H1 (cell line): Measurements from ENCODE around the gene RYR3. TPM values are rescaled to one million over a fixed set of nuclear protein-coding genes. Genes with fewer than 3 reads are reported as not detected.

Experiments used
- CTCF ChIA-PET: fragments of 300-600 bp; sonication (Branson Sonifier 250); formaldehyde crosslinking; loops from one replicate; lab custom pipeline; 2021; ENCODE audit not compliant: partially characterized antibody; lab: Charles Lee
- POLR2A ChIA-PET: fragments of 300-600 bp; sonication (Branson Sonifier 250); formaldehyde crosslinking; loops from one replicate; lab custom pipeline; 2021; ENCODE audit warnings: inconsistent platforms; ENCODE audit not compliant: partially characterized antibody; lab: Charles Lee
- DNase-seq, 2 experiments: peaks; one replicate each; pipeline versions ENCODE4 v3.0.0 to v3.0.0-alpha.2; 2010 to 2022; ENCODE audit warnings: low spot score in 2 of 2, low read depth in 1 of 2, mixed read lengths in 1 of 2
- FAIRE-seq: peaks from 2 replicates; lab custom pipeline; 2011; peaks lifted over from hg19 to GRCh38; lab: Jason Lieb, UNC
- H2AFZ ChIP-seq: 2 replicates; pipeline ENCODE4 v1.8.1; 2012; ENCODE audit warnings: low read length, inconsistent platforms
- H2AK5ac ChIP-seq: 2 replicates; pipeline ENCODE4 v1.6.1; 2013; ENCODE audit warnings: low read depth, low read length
- H2BK120ac ChIP-seq: replicated peaks from 2 replicates; pipeline ENCODE3; 2013; ENCODE audit warnings: low read depth, low read length, inconsistent platforms
- H2BK12ac ChIP-seq: 2 replicates; pipeline ENCODE4 v1.6.1; 2013; ENCODE audit warnings: low read depth, low read length
- H2BK15ac ChIP-seq: 2 replicates; pipeline ENCODE4 v1.6.1; 2013; ENCODE audit warnings: low read length
- H2BK20ac ChIP-seq: 2 replicates; pipeline ENCODE4 v1.6.1; 2013; ENCODE audit warnings: low read length
- H2BK5ac ChIP-seq: 2 replicates; pipeline ENCODE4 v1.6.1; 2013; ENCODE audit warnings: low read depth, low read length
- H3K14ac ChIP-seq: 2 replicates; pipeline ENCODE4 v1.6.1; 2013; ENCODE audit warnings: inconsistent platforms; ENCODE audit not compliant: insufficient read length
- H3K18ac ChIP-seq: 2 replicates; pipeline ENCODE4 v1.6.1; 2013; ENCODE audit warnings: low read length; ENCODE audit errors: extremely low read depth
- H3K23ac ChIP-seq: 2 replicates; pipeline ENCODE4 v1.6.1; 2013; ENCODE audit warnings: inconsistent platforms; ENCODE audit not compliant: insufficient read length
- H3K23me2 ChIP-seq: 2 replicates; pipeline ENCODE4 v1.6.1; 2013; ENCODE audit warnings: low read depth, low read length
- H3K27ac ChIP-seq: 2 replicates; pipeline ENCODE4 v1.6.1; 2011; ENCODE audit warnings: low read depth, low read length, inconsistent platforms
- H3K27me3 ChIP-seq, 4 experiments: replicated peaks in 1 of 4; 1 replicate in 1 of 4; 2 replicates in 3 of 4; pipeline versions ENCODE4 v1.6.1 to v1.8.1; 2011 to 2013; ENCODE audit warnings: low read length in 3 of 4, mild to moderate bottlenecking in 3 of 4, inconsistent platforms in 2 of 4, mixed read lengths in 2 of 4, moderate library complexity in 1 of 4; ENCODE audit not compliant: control insufficient read depth in 3 of 4, insufficient read depth in 3 of 4; ENCODE audit errors: extremely low read depth in 1 of 4
- H3K36me3 ChIP-seq, 4 experiments: 2 replicates each; pipeline versions ENCODE4 v1.6.1 to v1.8.1; 2011 to 2013; ENCODE audit warnings: mild to moderate bottlenecking in 4 of 4, low read length in 3 of 4, moderate library complexity in 2 of 4, control low read depth in 1 of 4, inconsistent platforms in 1 of 4; ENCODE audit not compliant: insufficient read depth in 4 of 4, control insufficient read depth in 2 of 4
- H3K4ac ChIP-seq: replicated peaks from 2 replicates; pipeline ENCODE3; 2013; ENCODE audit warnings: low read length, low read depth, mixed read lengths, inconsistent platforms; ENCODE audit not compliant: insufficient read length
- H3K4me1 ChIP-seq, 4 experiments: replicated peaks in 1 of 4; 1 replicate in 1 of 4; 2 replicates in 3 of 4; pipeline versions ENCODE4 v1.6.1 to v1.8.1; 2011 to 2013; ENCODE audit warnings: low read length in 3 of 4, inconsistent platforms in 2 of 4, mixed read lengths in 1 of 4; ENCODE audit not compliant: insufficient read depth in 4 of 4, control insufficient read depth in 3 of 4
- H3K4me2 ChIP-seq, 2 experiments: 2 replicates each; pipeline versions ENCODE4 v1.6.1 to v1.8.1; 2011 to 2013; ENCODE audit warnings: low read depth in 2 of 2, low read length in 2 of 2, control low read depth in 1 of 2, inconsistent platforms in 1 of 2, mild to moderate bottlenecking in 1 of 2; ENCODE audit not compliant: insufficient read depth in 1 of 2
- H3K4me3 ChIP-seq, 4 experiments: fragments of 200-600, 300-600 bp in 1 of 4; sonication (generic), shearing (Covaris generic), sonication (Bioruptor Twin) in 1 of 4; 2 replicates each; pipeline versions ENCODE4 v1.5.1 to v1.8.1; 2011 to 2016; ENCODE audit warnings: low read length in 4 of 4, low read depth in 3 of 4, control low read depth in 2 of 4, inconsistent platforms in 2 of 4, mild to moderate bottlenecking in 2 of 4, mixed read lengths in 1 of 4, moderate library complexity in 1 of 4; ENCODE audit not compliant: insufficient read depth in 2 of 4; ENCODE audit errors: extremely low read depth in 1 of 4
- H3K56ac ChIP-seq: replicated peaks from 2 replicates; pipeline ENCODE3; 2013; ENCODE audit warnings: low read depth, mild to moderate bottlenecking, mixed read lengths, low read length, inconsistent platforms; ENCODE audit not compliant: insufficient read length
- H3K79me1 ChIP-seq: 2 replicates; pipeline ENCODE4 v1.6.1; 2013; ENCODE audit warnings: low read depth, low read length, control low read depth
- H3K79me2 ChIP-seq, 2 experiments: 2 replicates each; pipeline versions ENCODE4 v1.6.1 to v1.8.1; 2012 to 2013; ENCODE audit warnings: low read length in 2 of 2, mild to moderate bottlenecking in 2 of 2, inconsistent platforms in 1 of 2; ENCODE audit not compliant: insufficient read depth in 2 of 2, control insufficient read depth in 1 of 2
- H3K9ac ChIP-seq, 4 experiments: replicated peaks in 1 of 4; 1 replicate in 1 of 4; 2 replicates in 3 of 4; pipeline versions ENCODE4 v1.6.1 to v1.8.1; 2011 to 2013; ENCODE audit warnings: low read depth in 3 of 4, low read length in 3 of 4, control low read depth in 2 of 4, mild to moderate bottlenecking in 2 of 4, moderate library complexity in 2 of 4, inconsistent platforms in 1 of 4; ENCODE audit errors: extremely low read depth in 1 of 4
- H3K9me3 ChIP-seq, 2 experiments: 2 replicates each; pipeline versions ENCODE4 v1.6.1 to v1.8.1; 2012 to 2013; ENCODE audit warnings: mild to moderate bottlenecking in 2 of 2, moderate library complexity in 2 of 2, control low read depth in 1 of 2, inconsistent platforms in 1 of 2, low read depth in 1 of 2, low read length in 1 of 2, mixed read lengths in 1 of 2; ENCODE audit not compliant: insufficient read depth in 2 of 2
- H4K20me1 ChIP-seq, 2 experiments: replicated peaks in 1 of 2; 2 replicates each; pipeline versions ENCODE3 to v1.8.1; 2011 to 2013; ENCODE audit warnings: inconsistent platforms in 2 of 2, low read length in 2 of 2, mild to moderate bottlenecking in 1 of 2; ENCODE audit not compliant: insufficient read depth in 2 of 2, control insufficient read depth in 1 of 2
- H4K5ac ChIP-seq: 2 replicates; pipeline ENCODE4 v1.6.1; 2013; ENCODE audit warnings: low read length, low read depth, mixed read lengths, inconsistent platforms; ENCODE audit not compliant: insufficient read length
- H4K8ac ChIP-seq: 2 replicates; pipeline ENCODE4 v1.8.0; 2013; ENCODE audit warnings: mild to moderate bottlenecking, moderate library complexity, low read length, inconsistent platforms; ENCODE audit not compliant: insufficient read depth; ENCODE audit errors: extremely low read depth
- H4K91ac ChIP-seq: replicated peaks from 2 replicates; pipeline ENCODE3; 2013; ENCODE audit warnings: low read length, mixed read lengths, inconsistent platforms; ENCODE audit not compliant: insufficient read length
- CTCF ChIP-seq, 3 experiments: IDR thresholded peaks; 1 replicate in 2 of 3; 2 replicates in 1 of 3; pipeline versions ENCODE4 v1.5.1 to v1.6.1; 2011; ENCODE audit warnings: low read length in 3 of 3, mild to moderate bottlenecking in 3 of 3, inconsistent platforms in 2 of 3, low read depth in 1 of 3, moderate library complexity in 1 of 3; ENCODE audit not compliant: insufficient read depth in 1 of 3; ENCODE audit errors: control extremely low read depth in 1 of 3
- MAX ChIP-seq: IDR thresholded peaks from 2 replicates; pipeline ENCODE4 v1.6.1; 2012; ENCODE audit warnings: inconsistent platforms
- ZNF274 ChIP-seq: IDR thresholded peaks from 2 replicates; pipeline ENCODE4 v1.7.0; 2012; ENCODE audit warnings: low read length, borderline replicate concordance; ENCODE audit errors: extremely low read depth
- WGBS, 2 experiments: shearing (Covaris generic) in 1 of 2; methylation state at CpG; one replicate each; pipeline versions ENCODE4 v1.1.6 to v1.1.7; 2013 to 2015; ENCODE audit warnings: low lambda C conversion rate in 2 of 2, mixed read lengths in 2 of 2, inconsistent platforms in 1 of 2, low coverage in 1 of 2, missing lambda C conversion rate in 1 of 2; ENCODE audit not compliant: insufficient replicate concordance in 2 of 2, insufficient coverage in 1 of 2, insufficient read length in 1 of 2; ENCODE audit errors: extremely low coverage in 1 of 2, missing lambda C conversion rate in 1 of 2; 5-methylcytosine and 5-hydroxymethylcytosine counted together
- polyA plus RNA-seq, 7 experiments: library from polyadenylated mRNA; depleted of rRNA in 3 of 7; stranded (reverse) in 5 of 7; unstranded in 2 of 7; fragments of >200 nt in 5 of 7; fragments of 200-250 nt in 2 of 7; gene quantifications; 1 replicate in 5 of 7; 2 replicates in 1 of 7; 4 replicates in 1 of 7; pipeline versions ENCODE4 v1.2.1 to v1.2.3, GENCODE V29; 2011 to 2013; ENCODE audit warnings: missing spikeins in 2 of 7, mixed read lengths in 2 of 7
- total RNA-seq: library from RNA; stranded (reverse); fragmentation: NEBNext Ultra II Directional; extraction: Animal tissue kit (Norgen Biotek cat#: 25700); gene quantifications from 2 replicates; pipeline ENCODE4 v1.2.1, GENCODE V29; 2021

RYR3 gene
- total and polyA plus RNA-seq, 2 of the 8 experiments (the other 6 are each of a cell fraction or from before 2014, with no cell fraction given), result 0.33 to 3.4 TPM

GRCh38 chr15:33735637-33736247 lies 425.0 kb downstream of the RYR3 start:
- peaks cover 0 to 6% (median 3%) of the 10 kb centered on the region in 4 experiments; a peak in 2 of 7 replicates for H3K4me1 ChIP-seq
- H2BK5ac ChIP-seq, result no peak overlapping the region
- no peak overlapping the region for H2BK15ac ChIP-seq
- peaks cover 5% of the 10 kb centered on the region for H3K23me2 ChIP-seq
- no peak overlapping the region for H2BK120ac ChIP-seq
- DNase-seq, result no peak
- no peak overlapping the region for H4K5ac ChIP-seq
- H3K4me2 ChIP-seq, result no peak overlapping the region
- no peak overlapping the region for H3K18ac ChIP-seq
- no peak overlapping the region for H3K23ac ChIP-seq
- H3K79me1 ChIP-seq, result no peaks in the 10 kb centered on the region
- H3K27me3 ChIP-seq, result 0 out of 7 replicates have a peak, but pooled peaks cover 0 to 4% (median 0%) of the 10 kb centered on the region in 4 experiments
- H3K36me3 ChIP-seq, result no peaks in the 10 kb centered on the region
- H2AK5ac ChIP-seq, result no peak overlapping the region
- H2BK20ac ChIP-seq, result no peak overlapping the region
- no peaks in the 10 kb centered on the region for H4K20me1 ChIP-seq
- H4K91ac ChIP-seq, result no peak overlapping the region
- no peaks in the 10 kb centered on the region for H3K9me3 ChIP-seq
- no peak overlapping the region for H3K9ac ChIP-seq
- H2BK12ac ChIP-seq, result no peak overlapping the region
- no peak overlapping the region for H2AFZ ChIP-seq
- 51% methylated on average over 7 of the region's 7 CpGs; no CpG with 5 or more reads in 1 of the 2 experiments for WGBS, 2 experiments
- H3K4ac ChIP-seq, result no peak overlapping the region
- FAIRE-seq, result peak; percentile 72
- H3K56ac ChIP-seq, result no peak overlapping the region
- CTCF ChIA-PET, result interaction anchor here (0.6 to 8.0 kb wide), 32 partner anchors 13 to 507 kb away, joined by 3 to 89 read pairs (median 4); partner anchors contain the start of gene CHRM5
- no peak overlapping the region for H4K8ac ChIP-seq
- no peak overlapping the region for H3K27ac ChIP-seq
- POLR2A ChIA-PET, result no interaction called here
- no peak overlapping the region for H3K14ac ChIP-seq
- no peak overlapping the region for H3K4me3 ChIP-seq
- no peaks in the 10 kb centered on the region for H3K79me2 ChIP-seq
- no peak for TF ChIP-seq MAX
- no peak for TF ChIP-seq ZNF274
- TF ChIP-seq CTCF (IDR thresholded peaks at IDR 0.05; ENCODE audit: control extremely low read depth in 1 of 3, insufficient read depth in 1 of 3, low read depth in 1 of 3, low read length in 3 of 3), result peak; percentile 32 to 69 (median 67)
